BLaER1 (cell line): ENCODE data around the gene DBP.

Experiments
- H3K27ac ChIP-seq: shearing (Covaris generic); formaldehyde crosslinking; 2 replicates; pipeline ENCODE4 v1.8.1; 2022
- H3K27me3 ChIP-seq: shearing (Covaris generic); formaldehyde crosslinking; 2 replicates; pipeline ENCODE4 v1.8.1; 2022
- H3K36me3 ChIP-seq: shearing (Covaris generic); formaldehyde crosslinking; 2 replicates; pipeline ENCODE4 v1.8.1; 2022
- H3K4me1 ChIP-seq: shearing (Covaris generic); formaldehyde crosslinking; 2 replicates; pipeline ENCODE4 v1.8.1; 2022
- H3K4me2 ChIP-seq: shearing (Covaris generic); formaldehyde crosslinking; 2 replicates; pipeline ENCODE4 v1.8.1; 2022
- H3K4me3 ChIP-seq: shearing (Covaris generic); formaldehyde crosslinking; 2 replicates; pipeline ENCODE4 v1.8.1; 2022
- H3K9ac ChIP-seq: shearing (Covaris generic); formaldehyde crosslinking; 2 replicates; pipeline ENCODE4 v1.8.1; 2022
- H3K9me3 ChIP-seq: shearing (Covaris generic); formaldehyde crosslinking; 2 replicates; pipeline ENCODE4 v1.8.1; 2022
- H4K20me1 ChIP-seq: shearing (Covaris generic); formaldehyde crosslinking; 2 replicates; pipeline ENCODE4 v1.8.1; 2022
- Cebpa-rat ChIP-seq: shearing (Covaris generic); IDR thresholded peaks from 2 replicates; pipeline ENCODE4 v1.8.1; 2022

DBP gene

DNA sequence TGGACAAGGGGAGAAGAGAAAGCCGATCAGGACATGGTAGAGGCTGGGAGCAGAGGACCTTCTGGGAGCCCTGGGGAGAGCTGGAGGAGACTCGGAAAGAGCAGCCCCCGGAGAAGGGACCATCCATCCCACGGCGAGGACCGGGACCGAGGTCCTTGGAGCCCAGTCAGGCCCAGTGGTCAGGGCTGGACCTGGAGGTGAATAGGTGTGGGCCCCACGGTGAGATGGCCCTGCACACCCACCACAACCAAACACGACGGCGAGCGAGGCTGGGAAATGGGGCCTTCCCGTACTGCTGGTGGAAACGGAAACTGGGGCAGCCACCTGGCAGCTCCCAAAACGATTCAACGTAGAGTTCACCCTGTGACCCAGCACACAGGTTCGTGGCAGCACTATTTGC lies 39.3 kb upstream of the DBP start:
- no peaks in the 10 kb centered on the region for H4K20me1 ChIP-seq
- no peaks in the 10 kb centered on the region for H3K9me3 ChIP-seq
- peaks cover 64% of the 10 kb centered on the region for H3K4me1 ChIP-seq
- H3K4me3 ChIP-seq, result no peak overlapping the region
- no peak for TF ChIP-seq Cebpa-rat
- no peak overlapping the region for H3K9ac ChIP-seq
- H3K27me3 ChIP-seq, result no peaks in the 10 kb centered on the region
- H3K36me3 ChIP-seq, result no peaks in the 10 kb centered on the region
- no peak overlapping the region for H3K4me2 ChIP-seq
- no peak overlapping the region for H3K27ac ChIP-seq

DNA sequence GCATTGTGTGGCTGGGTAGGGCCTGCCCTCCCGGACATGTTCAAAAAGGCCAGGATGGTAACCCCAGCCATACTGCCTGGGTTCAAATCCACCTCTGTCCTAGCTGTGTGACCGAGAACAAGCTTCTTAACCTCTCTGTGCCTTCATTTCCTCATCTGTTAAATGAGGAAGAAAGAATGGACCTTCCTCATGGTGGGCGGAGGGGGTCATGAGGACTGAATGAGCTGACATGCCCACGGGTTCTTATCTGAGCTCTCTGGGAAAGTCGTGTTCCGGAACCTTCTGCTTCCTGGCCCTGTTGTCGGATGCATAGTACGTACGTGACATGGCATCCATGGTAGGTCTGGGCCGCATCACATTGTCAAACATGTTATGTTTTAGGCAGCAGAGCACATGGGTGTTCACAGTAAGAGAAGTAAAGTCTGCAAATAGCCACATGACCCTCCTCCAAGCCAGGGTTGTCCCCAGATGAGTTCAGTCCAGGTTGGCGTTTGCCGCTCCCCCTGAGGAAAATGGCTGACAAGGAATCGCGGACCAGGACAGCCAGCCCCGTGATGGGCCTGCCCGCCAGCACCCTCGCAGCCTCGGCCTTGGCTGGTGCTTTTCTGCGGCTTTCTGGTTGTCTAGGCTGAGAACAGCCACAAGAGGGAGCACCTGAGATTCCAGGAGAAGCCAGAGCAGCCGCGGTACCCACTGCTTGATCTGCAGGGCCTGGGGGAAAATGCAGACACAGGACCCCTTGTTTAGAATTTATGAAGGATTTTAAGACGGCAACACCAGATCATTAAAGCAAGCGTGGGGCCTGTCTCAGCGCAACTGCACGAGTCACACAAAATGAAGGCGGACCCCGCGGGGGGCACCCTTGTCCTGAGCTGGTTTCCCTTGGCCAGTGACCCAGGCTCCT lies 38.0 kb upstream of the DBP start:
- Histone ChIP-seq H3K4me1 (peaks cover 51% of the 10 kb centered on the region), H3K4me2 (peak overlapping the region; percentile 38), H4K20me1 (no peaks in the 10 kb centered on the region), H3K27ac (0 out of 2 replicates have a peak overlapping the region, but pooled peaks have one; percentile 41), H3K4me3 (no peak overlapping the region), H3K36me3 (no peaks in the 10 kb centered on the region), H3K9ac (peak overlapping the region; percentile 42; the same call in 1 of the 2 replicates), H3K9me3 (no peaks in the 10 kb centered on the region), H3K27me3 (no peaks in the 10 kb centered on the region)
- TF ChIP-seq Cebpa-rat, result no peak

DNA sequence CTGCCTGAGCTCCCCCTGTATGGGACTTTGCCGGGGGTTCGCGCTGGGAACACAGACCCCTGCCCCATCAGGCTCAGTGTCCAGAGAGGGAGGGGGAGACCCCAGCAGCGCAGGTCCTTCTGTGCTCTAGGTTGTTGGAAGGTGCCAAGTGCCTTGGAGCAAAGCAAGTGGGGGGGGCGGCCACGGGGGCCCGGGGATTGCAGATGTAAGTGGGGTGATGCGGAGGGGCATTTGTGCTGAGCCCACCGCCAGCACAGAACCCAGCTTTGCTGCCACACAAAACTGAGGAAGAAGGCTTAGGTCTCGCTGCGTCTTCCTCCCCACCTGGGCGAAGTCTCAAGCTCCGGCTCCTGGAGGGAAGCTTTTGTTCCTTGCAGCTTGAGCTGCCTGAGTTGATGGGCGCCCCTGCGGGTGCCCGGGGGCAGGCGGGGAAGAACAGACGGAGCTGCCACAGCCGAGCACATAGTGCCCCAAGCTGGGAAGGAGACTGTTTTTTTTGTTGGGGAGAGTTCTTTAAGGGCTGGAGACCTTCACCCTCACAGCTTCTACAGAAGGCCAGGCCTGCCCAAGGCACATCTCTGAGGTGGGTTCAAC lies 37.1 kb upstream of the DBP start:
- TF ChIP-seq Cebpa-rat, result no peak
- H3K9ac ChIP-seq, result 0 out of 2 replicates have a peak overlapping the region, but pooled peaks have one; percentile 5
- no peaks in the 10 kb centered on the region for H3K27me3 ChIP-seq
- H3K4me3 ChIP-seq, result no peak overlapping the region
- 0 out of 2 replicates have a peak overlapping the region, but pooled peaks have one; percentile 14 for H3K27ac ChIP-seq
- H3K4me1 ChIP-seq, result peaks cover 42% of the 10 kb centered on the region
- peak overlapping the region; percentile 38; the same call in 1 of the 2 replicates for H3K4me2 ChIP-seq
- H3K36me3 ChIP-seq, result no peaks in the 10 kb centered on the region
- no peaks in the 10 kb centered on the region for H4K20me1 ChIP-seq
- no peaks in the 10 kb centered on the region for H3K9me3 ChIP-seq

- Histone ChIP-seq H3K4me1 (peaks cover 35% of the 10 kb centered on the region), H3K4me3 (no peak overlapping the region), H3K36me3 (no peaks in the 10 kb centered on the region), H3K9me3 (no peaks in the 10 kb centered on the region), H3K9ac (0 out of 2 replicates have a peak overlapping the region, but pooled peaks have one; percentile 5), H3K27me3 (no peaks in the 10 kb centered on the region), H3K27ac (no peak overlapping the region), H3K4me2 (no peak overlapping the region), H4K20me1 (no peaks in the 10 kb centered on the region)
- no peak for TF ChIP-seq Cebpa-rat
Measured at GRCh38 chr19:48673436-48674100, 36.4 kb upstream of the DBP start.

- no peaks in the 10 kb centered on the region for H3K9me3 ChIP-seq
- H3K27ac ChIP-seq, result 0 out of 2 replicates have a peak within 1 kb of the TSS, but pooled peaks have one; percentile 4
- no peaks in the 10 kb centered on the region for H4K20me1 ChIP-seq
- H3K4me3 ChIP-seq, result no peak within 1 kb of the TSS
- peaks cover 29% of the 10 kb centered on the region for H3K4me1 ChIP-seq
- H3K4me2 ChIP-seq, result peak within 1 kb of the TSS; percentile 9; the same call in 1 of the 2 replicates
- H3K36me3 ChIP-seq, result no peaks in the 10 kb centered on the region
- H3K27me3 ChIP-seq, result no peaks in the 10 kb centered on the region
- no peak for TF ChIP-seq Cebpa-rat
- 0 out of 2 replicates have a peak within 1 kb of the TSS, but pooled peaks have one; percentile 5 for H3K9ac ChIP-seq
Measured at GRCh38 chr19:48672994-48673393, 35.8 kb upstream of the DBP start, which contains the start of gene NTN5. Gene NTN5 (minus strand): TSS chr19:48673017. CDS start chr19:48670986, 2,031 bp downstream.

DNA sequence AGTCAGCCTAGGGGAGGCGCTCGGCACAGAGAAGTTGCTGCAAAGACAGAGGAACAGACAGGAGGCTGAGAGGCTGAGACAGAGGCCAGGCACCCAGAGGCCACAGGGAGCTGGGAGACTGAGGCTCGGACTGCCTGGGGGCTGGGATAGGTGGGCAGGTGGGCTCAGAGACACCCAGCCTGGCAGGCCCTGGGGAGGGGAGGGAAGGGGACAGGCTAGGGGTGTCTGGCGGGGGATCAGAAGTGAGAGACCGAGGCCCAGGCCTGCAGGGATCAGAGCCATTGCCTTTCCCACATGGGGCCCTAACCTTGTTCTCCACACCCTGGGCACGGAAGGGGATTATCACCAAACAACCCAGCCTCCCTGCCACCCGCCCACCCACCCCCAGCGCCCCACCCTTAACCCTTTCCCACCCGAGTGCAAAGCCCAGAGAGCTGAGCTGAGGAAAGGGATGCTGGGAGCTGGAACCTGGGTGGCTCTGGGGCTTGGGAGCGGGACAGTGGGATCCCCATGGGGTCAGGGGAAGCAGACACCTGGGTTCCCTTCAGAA lies 34.3 kb upstream of the DBP start:
- peak overlapping the region; percentile 9; the same call in 1 of the 2 replicates for H3K4me2 ChIP-seq

GRCh38 chr19:48670699-48671445 lies 33.7 kb upstream of the DBP start:
- Histone ChIP-seq H4K20me1 (no peaks in the 10 kb centered on the region), H3K27ac (peak overlapping the region; percentile 35; the same call in 1 of the 2 replicates), H3K9me3 (no peaks in the 10 kb centered on the region), H3K4me1 (peaks cover 23% of the 10 kb centered on the region), H3K4me2 (no peak overlapping the region), H3K4me3 (no peak overlapping the region), H3K36me3 (no peaks in the 10 kb centered on the region), H3K27me3 (no peaks in the 10 kb centered on the region), H3K9ac (no peak overlapping the region)
- TF ChIP-seq Cebpa-rat, result no peak

More for the DNA sequence above, 34.3 kb upstream of the DBP start:
- no peak for TF ChIP-seq Cebpa-rat
- Histone ChIP-seq H3K9ac (no peak overlapping the region), H3K27ac (no peak overlapping the region), H3K4me1 (peaks cover 25% of the 10 kb centered on the region), H4K20me1 (no peaks in the 10 kb centered on the region), H3K27me3 (no peaks in the 10 kb centered on the region), H3K4me3 (no peak overlapping the region), H3K36me3 (no peaks in the 10 kb centered on the region), H3K9me3 (no peaks in the 10 kb centered on the region)

GRCh38 chr19:48669903-48670668 lies 32.9 kb upstream of the DBP start:
- H4K20me1 ChIP-seq, result no peaks in the 10 kb centered on the region
- TF ChIP-seq Cebpa-rat, result no peak
- no peaks in the 10 kb centered on the region for H3K9me3 ChIP-seq
- no peaks in the 10 kb centered on the region for H3K36me3 ChIP-seq
- no peak overlapping the region for H3K4me3 ChIP-seq
- H3K27ac ChIP-seq, result peak overlapping the region; percentile 35; the same call in 1 of the 2 replicates
- H3K9ac ChIP-seq, result no peak overlapping the region
- H3K4me2 ChIP-seq, result no peak overlapping the region
- H3K27me3 ChIP-seq, result no peaks in the 10 kb centered on the region
- H3K4me1 ChIP-seq, result peaks cover 15% of the 10 kb centered on the region
